Glutamatergic neuron (in vitro differentiated cells): Measurements from ENCODE around the gene SAFB. TPM values are rescaled to one million over a fixed set of nuclear protein-coding genes. Genes with fewer than 3 reads are reported as not detected.
A peak's percentile ranks its signal among the peaks of the same experiment; 100 is the strongest.

ENCODE experiments used
- DNase-seq: peaks from one replicate; pipeline ENCODE4 v3.0.0; 2022
- H3K27ac Mint-ChIP-seq: one replicate; pipeline ENCODE4 v1.8.0; 2020; ENCODE audit warnings: mild to moderate bottlenecking, mixed read lengths, inconsistent platforms; ENCODE audit not compliant: unreplicated experiment
- H3K27me3 Mint-ChIP-seq: one replicate; pipeline ENCODE4 v1.8.0; 2020; ENCODE audit warnings: mild to moderate bottlenecking, moderate library complexity, mixed read lengths, inconsistent platforms; ENCODE audit not compliant: unreplicated experiment
- H3K36me3 Mint-ChIP-seq: one replicate; pipeline ENCODE4 v1.8.0; 2020; ENCODE audit warnings: mild to moderate bottlenecking, mixed read lengths, inconsistent platforms; ENCODE audit not compliant: unreplicated experiment
- H3K4me1 Mint-ChIP-seq: one replicate; pipeline ENCODE4 v1.8.0; 2020; ENCODE audit warnings: mild to moderate bottlenecking, low read depth, mixed read lengths, inconsistent platforms; ENCODE audit not compliant: unreplicated experiment
- H3K4me3 Mint-ChIP-seq: one replicate; pipeline ENCODE4 v1.8.0; 2020; ENCODE audit warnings: mild to moderate bottlenecking, mixed read lengths, inconsistent platforms; ENCODE audit not compliant: unreplicated experiment
- H3K9me3 Mint-ChIP-seq: one replicate; pipeline ENCODE4 v1.8.0; 2020; ENCODE audit warnings: mild to moderate bottlenecking, moderate library complexity, mixed read lengths, inconsistent platforms; ENCODE audit not compliant: unreplicated experiment
- CTCF ChIP-seq: fragments of 200-600 bp; sonication (generic); IDR thresholded peaks from one replicate; pipeline ENCODE4 v1.5.0; 2021; ENCODE audit not compliant: partially characterized antibody, unreplicated experiment
- total RNA-seq: library from RNA; stranded (reverse); fragmentation: NEBNext Ultra II Directional; extraction: Animal tissue kit (Norgen Biotek cat#: 25700); gene quantifications from one replicate; pipeline ENCODE4 v1.2.1, GENCODE V29; 2021; ENCODE audit not compliant: unreplicated experiment

The SAFB gene
- total RNA-seq, 1 donor from 2014 or later = 133 TPM

GRCh38 chr19:5691822-5692722 is 69.2 kb downstream of the SAFB start:
- H3K27me3 Mint-ChIP-seq = peaks cover 15% of the 10 kb centered on the region
- no peak for DNase-seq

GRCh38 chr19:5692723-5693194 is 69.9 kb downstream of the SAFB start:
- no peak for TF ChIP-seq CTCF
- H3K9me3 Mint-ChIP-seq = peaks cover 16% of the 10 kb centered on the region
- no peaks in the 10 kb centered on the region for H3K36me3 Mint-ChIP-seq
- peaks cover 15% of the 10 kb centered on the region for H3K27me3 Mint-ChIP-seq
- no peak overlapping the region for H3K27ac Mint-ChIP-seq
- H3K4me3 Mint-ChIP-seq = peak overlapping the region; percentile 81
- no peak for DNase-seq
- no peaks in the 10 kb centered on the region for H3K4me1 Mint-ChIP-seq

More at GRCh38 chr19:5691822-5692722, 69.2 kb downstream of the SAFB start:
- Mint-ChIP-seq H3K36me3 (no peaks in the 10 kb centered on the region), H3K27ac (peak overlapping the region; percentile 75), H3K9me3 (peaks cover 16% of the 10 kb centered on the region), H3K4me3 (peak overlapping the region; percentile 81), H3K4me1 (no peaks in the 10 kb centered on the region)
- TF ChIP-seq CTCF = no peak

- no peaks in the 10 kb centered on the region for H3K4me1 Mint-ChIP-seq
- H3K9me3 Mint-ChIP-seq = peaks cover 16% of the 10 kb centered on the region
- DNase-seq = no peak
- no peaks in the 10 kb centered on the region for H3K36me3 Mint-ChIP-seq
- TF ChIP-seq CTCF = no peak
- no peak overlapping the region for H3K4me3 Mint-ChIP-seq
- H3K27ac Mint-ChIP-seq = peak overlapping the region; percentile 43
- H3K27me3 Mint-ChIP-seq = peaks cover 11% of the 10 kb centered on the region
Observed at GRCh38 chr19:5693195-5694166, 70.6 kb downstream of the SAFB start.

GRCh38 chr19:5694167-5694955 is 71.5 kb downstream of the SAFB start:
- Mint-ChIP-seq H3K4me1 (no peaks in the 10 kb centered on the region), H3K4me3 (no peak overlapping the region), H3K9me3 (peaks cover 16% of the 10 kb centered on the region), H3K36me3 (no peaks in the 10 kb centered on the region), H3K27me3 (peaks cover 11% of the 10 kb centered on the region), H3K27ac (peak overlapping the region; percentile 43)
- DNase-seq = no peak
- no peak for TF ChIP-seq CTCF
